ENCODE results near the gene EPHA7. TPM values are rescaled to one million over a fixed set of nuclear protein-coding genes. Genes with fewer than 3 reads are reported as not detected.

Gene EPHA7
- total and polyA plus RNA-seq, 12 donors = under 0.01 to 1.3 (median 0.14) TPM; not detected in 1

- WGBS, 4 donors = 67 to 76% (median 71%) methylated on average over 1 of the region's 1 CpG
- H3K4me3 ChIP-seq = no peak overlapping the region
- no peak for TF ChIP-seq POLR2A (IDR thresholded peaks at IDR 0.05)
- no peak for TF ChIP-seq CTCF (IDR thresholded peaks at IDR 0.05)
- no peaks in the 10 kb centered on the region for H3K4me1 ChIP-seq (replicated peaks in 1 of 2)
- no peak for DNase-seq
- no peak overlapping the region for H3K27ac ChIP-seq
- no peaks in the 10 kb centered on the region for H3K36me3 ChIP-seq (replicated peaks in 1 of 2)
- no peaks in the 10 kb centered on the region for H3K27me3 ChIP-seq
- intact Hi-C loops (cut with DNase I) = no loop called here
- H3K9me3 ChIP-seq (replicated peaks in 1 of 3) = peaks cover 0 to under 1% (median 0%) of the 10 kb centered on the region in 3 donors
Measured at GRCh38 chr6:93344333-93344835, 75.0 kb downstream of the EPHA7 start.

- Histone ChIP-seq H3K9me3 (replicated peaks in 1 of 3) (peaks cover 0 to 5% (median 0%) of the 10 kb centered on the region in 3 donors), H3K27ac (no peak overlapping the region), H3K36me3 (replicated peaks in 1 of 2) (no peaks in the 10 kb centered on the region), H3K4me3 (no peak overlapping the region), H3K4me1 (replicated peaks in 1 of 2) (no peaks in the 10 kb centered on the region), H3K27me3 (no peaks in the 10 kb centered on the region)
- WGBS, 4 donors = 40 to 55% (median 48%) methylated on average over 2 of the region's 2 CpGs
- intact Hi-C loops (cut with DNase I) = no loop called here
- no peak for DNase-seq
- no peak for TF ChIP-seq POLR2A (IDR thresholded peaks at IDR 0.05)
- TF ChIP-seq CTCF (IDR thresholded peaks at IDR 0.05) = no peak
Measured at GRCh38 chr6:93343476-93343875, 75.9 kb downstream of the EPHA7 start.

GRCh38 chr6:93341900-93342613 lies 77.3 kb downstream of the EPHA7 start:
- peaks cover 0 to 5% (median 0%) of the 10 kb centered on the region in 3 donors for H3K9me3 ChIP-seq (replicated peaks in 1 of 3)
- TF ChIP-seq CTCF (IDR thresholded peaks at IDR 0.05) (no peak), POLR2A (IDR thresholded peaks at IDR 0.05) (no peak)
- H3K4me1 ChIP-seq (replicated peaks in 1 of 2) = no peaks in the 10 kb centered on the region
- H3K36me3 ChIP-seq (replicated peaks in 1 of 2) = no peaks in the 10 kb centered on the region
- WGBS, 4 donors = 33 to 86% (median 67%) methylated on average over 1 of the region's 1 CpG
- H3K27ac ChIP-seq = no peak overlapping the region
- no peak for DNase-seq
- no peak overlapping the region for H3K4me3 ChIP-seq
- intact Hi-C loops (cut with DNase I) = no loop called here
- H3K27me3 ChIP-seq = no peaks in the 10 kb centered on the region

- no peak for TF ChIP-seq CTCF (IDR thresholded peaks at IDR 0.05)
- TF ChIP-seq POLR2A (IDR thresholded peaks at IDR 0.05) = no peak
- intact Hi-C loops (cut with DNase I) = no loop called here
- H3K4me1 ChIP-seq (replicated peaks in 1 of 2) = no peaks in the 10 kb centered on the region
- WGBS, 4 donors = 52 to 66% (median 58%) methylated on average over 2 of the region's 2 CpGs
- no peak overlapping the region for H3K27ac ChIP-seq
- no peak for DNase-seq
- H3K27me3 ChIP-seq = no peaks in the 10 kb centered on the region
- H3K9me3 ChIP-seq (replicated peaks in 1 of 3) = peaks cover 0 to 5% (median 0%) of the 10 kb centered on the region in 3 donors
- H3K4me3 ChIP-seq = no peak overlapping the region
- H3K36me3 ChIP-seq (replicated peaks in 1 of 2) = no peaks in the 10 kb centered on the region
Measured at GRCh38 chr6:93337772-93338394, 81.5 kb downstream of the EPHA7 start.
